ENCODE results near the gene LMF2. TPM values are rescaled to one million over a fixed set of nuclear protein-coding genes. Genes with fewer than 3 reads are reported as not detected.

The LMF2 gene
- total RNA-seq, 3 donors from 2014 or later (not counting 1 experiment from before 2014, with no cell fraction given) = 114 to 129 (median 122) TPM

DNA sequence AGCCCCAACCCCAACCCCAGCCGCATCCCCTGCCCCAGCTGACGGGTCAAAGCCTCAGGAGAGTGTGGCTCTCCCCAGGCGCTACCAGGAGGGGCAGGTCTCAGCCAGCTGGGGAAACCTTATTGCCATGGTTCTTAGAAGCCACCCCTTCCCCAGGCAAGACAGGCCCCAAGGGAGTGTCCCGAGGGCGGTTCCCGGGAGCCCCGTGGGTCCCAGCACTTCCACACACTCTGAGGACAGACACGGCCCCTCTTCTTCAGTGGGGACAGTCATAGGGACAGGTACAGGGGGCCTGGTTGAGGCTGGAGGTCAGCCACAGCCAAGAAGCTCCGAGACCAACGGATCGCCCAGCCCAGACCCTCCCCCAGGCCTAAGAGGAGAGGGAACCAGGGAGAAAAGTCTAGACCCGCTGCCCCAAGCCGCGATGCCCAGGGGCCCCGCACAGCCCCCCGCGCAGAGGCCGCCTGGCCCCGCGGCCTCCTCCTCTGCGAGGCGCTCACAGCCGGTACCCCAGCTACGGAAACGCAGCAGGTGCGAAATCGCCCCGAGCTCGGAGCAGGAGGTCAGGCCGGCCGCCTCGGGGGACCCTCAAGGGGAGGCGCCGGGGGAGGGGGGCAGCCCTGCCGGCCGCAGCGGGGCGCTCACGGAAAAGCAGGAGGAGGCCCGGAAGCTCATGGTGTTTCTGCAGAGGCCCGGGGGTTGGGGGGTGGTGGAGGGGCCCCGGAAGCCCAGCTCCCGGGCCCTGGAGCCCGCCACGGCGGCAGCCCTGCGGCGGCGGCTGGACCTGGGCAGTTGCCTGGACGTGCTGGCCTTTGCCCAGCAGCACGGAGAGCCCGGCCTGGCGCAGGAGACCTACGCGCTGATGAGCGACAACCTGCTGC, 40.8 kb upstream of the LMF2 start:
- ATAC-seq (peak; percentile 36 to 55 (median 48)), DNase-seq (peak; percentile 56 to 79)
- no peaks in the 10 kb centered on the region for H3K36me3 Mint-ChIP-seq
- intact Hi-C loops (cut with micrococcal nuclease) = no loop called here
- Histone ChIP-seq H3K9me3 (ENCODE audit: control insufficient read depth, insufficient read depth, low read length) (no peaks in the 10 kb centered on the region), H3K27me3 (ENCODE audit: control insufficient read depth, insufficient read depth, low read length) (no peaks in the 10 kb centered on the region), H3K27ac (ENCODE audit: low read length) (peak overlapping the region; percentile 57), H3K36me3 (ENCODE audit: control insufficient read depth, insufficient read depth, low read length) (no peaks in the 10 kb centered on the region), H3K4me1 (ENCODE audit: control insufficient read depth, insufficient read depth, low read length) (peaks cover 56% of the 10 kb centered on the region), H3K4me3 (ENCODE audit: low read length) (peak overlapping the region; percentile 51)
- TF ChIP-seq, protein P1, sequence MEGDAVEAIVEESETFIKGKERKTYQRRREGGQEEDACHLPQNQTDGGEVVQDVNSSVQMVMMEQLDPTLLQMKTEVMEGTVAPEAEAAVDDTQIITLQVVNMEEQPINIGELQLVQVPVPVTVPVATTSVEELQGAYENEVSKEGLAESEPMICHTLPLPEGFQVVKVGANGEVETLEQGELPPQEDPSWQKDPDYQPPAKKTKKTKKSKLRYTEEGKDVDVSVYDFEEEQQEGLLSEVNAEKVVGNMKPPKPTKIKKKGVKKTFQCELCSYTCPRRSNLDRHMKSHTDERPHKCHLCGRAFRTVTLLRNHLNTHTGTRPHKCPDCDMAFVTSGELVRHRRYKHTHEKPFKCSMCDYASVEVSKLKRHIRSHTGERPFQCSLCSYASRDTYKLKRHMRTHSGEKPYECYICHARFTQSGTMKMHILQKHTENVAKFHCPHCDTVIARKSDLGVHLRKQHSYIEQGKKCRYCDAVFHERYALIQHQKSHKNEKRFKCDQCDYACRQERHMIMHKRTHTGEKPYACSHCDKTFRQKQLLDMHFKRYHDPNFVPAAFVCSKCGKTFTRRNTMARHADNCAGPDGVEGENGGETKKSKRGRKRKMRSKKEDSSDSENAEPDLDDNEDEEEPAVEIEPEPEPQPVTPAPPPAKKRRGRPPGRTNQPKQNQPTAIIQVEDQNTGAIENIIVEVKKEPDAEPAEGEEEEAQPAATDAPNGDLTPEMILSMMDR (IDR thresholded peaks at IDR 0.05) = no peak
- WGBS (ENCODE audit: insufficient coverage) = 10% methylated on average over 56 of the region's 56 CpGs
- peak overlapping the region in 1 of 2 donors; percentile 78 for H3K27ac Mint-ChIP-seq
- no peaks in the 10 kb centered on the region for H3K27me3 Mint-ChIP-seq (ENCODE audit: low read depth in 2 of 2)
- H3K9me3 Mint-ChIP-seq = no peaks in the 10 kb centered on the region
- H3K4me3 Mint-ChIP-seq = peak overlapping the region; percentile 60
- H3K4me1 Mint-ChIP-seq = peaks cover 9 to 43% of the 10 kb centered on the region in 2 donors

DNA sequence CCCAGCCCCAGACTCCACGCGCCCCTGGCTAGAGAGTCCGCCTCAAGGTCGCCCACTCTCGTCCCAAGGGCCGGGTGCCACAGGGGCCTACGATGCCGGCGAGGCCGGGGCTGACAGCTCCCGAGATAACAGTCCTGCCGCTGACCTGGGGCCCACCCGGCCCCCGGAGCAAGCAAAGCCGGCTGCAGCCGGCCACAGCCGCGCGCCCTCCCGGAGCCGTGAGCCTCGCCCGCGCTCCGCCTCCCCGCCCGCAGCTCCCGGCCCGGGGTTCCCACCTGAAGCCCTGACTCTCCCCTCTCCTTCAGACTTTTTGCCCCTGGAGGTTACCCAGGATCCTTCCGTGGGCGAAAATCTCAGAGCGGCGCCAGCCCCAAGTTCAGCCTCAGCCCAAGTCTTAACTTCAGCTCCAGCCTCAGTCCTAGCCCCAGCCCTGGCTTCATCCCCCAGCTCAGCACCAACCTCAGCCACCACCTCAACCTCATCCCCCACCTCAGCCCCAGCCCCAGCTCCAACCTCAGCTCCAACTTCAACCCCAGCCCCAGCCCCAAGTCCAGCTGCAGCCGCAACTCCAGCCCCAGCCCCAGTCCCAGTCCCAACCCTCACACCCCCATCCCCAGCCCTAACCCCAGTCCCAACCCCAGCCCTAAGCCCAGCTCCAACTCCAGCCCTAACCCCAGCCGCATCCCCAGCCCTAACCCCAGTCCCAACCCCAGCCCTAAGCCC, 39.9 kb upstream of the LMF2 start:
- Mint-ChIP-seq H3K27me3 (ENCODE audit: low read depth in 2 of 2) (no peaks in the 10 kb centered on the region), H3K27ac (peak overlapping the region in 1 of 2 donors; percentile 78), H3K4me3 (peak overlapping the region; percentile 52), H3K36me3 (no peaks in the 10 kb centered on the region), H3K9me3 (no peaks in the 10 kb centered on the region), H3K4me1 (peaks cover 9 to 46% of the 10 kb centered on the region in 2 donors)
- TF ChIP-seq, protein P1 (IDR thresholded peaks at IDR 0.05) = no peak
- Histone ChIP-seq H3K36me3 (ENCODE audit: control insufficient read depth, insufficient read depth, low read length) (no peaks in the 10 kb centered on the region), H3K27me3 (ENCODE audit: control insufficient read depth, insufficient read depth, low read length) (no peaks in the 10 kb centered on the region), H3K27ac (ENCODE audit: low read length) (no peak overlapping the region), H3K4me3 (ENCODE audit: low read length) (no peak overlapping the region), H3K9me3 (ENCODE audit: control insufficient read depth, insufficient read depth, low read length) (no peaks in the 10 kb centered on the region), H3K4me1 (ENCODE audit: control insufficient read depth, insufficient read depth, low read length) (peaks cover 56% of the 10 kb centered on the region)
- DNase-seq = peak in 1 of 2 donors; percentile 23
- intact Hi-C loops (cut with micrococcal nuclease) = no loop called here
- ATAC-seq = no peak
- 71% methylated on average over 35 of the region's 35 CpGs for WGBS (ENCODE audit: insufficient coverage)

GRCh38 chr22:50546326-50547262, 39.1 kb upstream of the LMF2 start:
- H3K4me3 Mint-ChIP-seq = peak overlapping the region; percentile 50
- Histone ChIP-seq H3K27me3 (ENCODE audit: control insufficient read depth, insufficient read depth, low read length) (no peaks in the 10 kb centered on the region), H3K36me3 (ENCODE audit: control insufficient read depth, insufficient read depth, low read length) (no peaks in the 10 kb centered on the region), H3K9me3 (ENCODE audit: control insufficient read depth, insufficient read depth, low read length) (no peaks in the 10 kb centered on the region), H3K27ac (ENCODE audit: low read length) (no peak overlapping the region), H3K4me1 (ENCODE audit: control insufficient read depth, insufficient read depth, low read length) (peaks cover 59% of the 10 kb centered on the region), H3K4me3 (ENCODE audit: low read length) (no peak overlapping the region)
- DNase-seq = no peak
- 89% methylated on average over 78 of the region's 78 CpGs for whole genome bisulfite sequencing (ENCODE audit: insufficient coverage)
- H3K4me1 Mint-ChIP-seq = peaks cover 9 to 49% of the 10 kb centered on the region in 2 donors
- no peak for ATAC-seq
- H3K36me3 Mint-ChIP-seq = no peaks in the 10 kb centered on the region
- peak overlapping the region; percentile 82 to 86 for H3K27ac Mint-ChIP-seq
- H3K27me3 Mint-ChIP-seq (ENCODE audit: low read depth in 2 of 2) = no peaks in the 10 kb centered on the region
- intact Hi-C loops (cut with micrococcal nuclease) = no loop called here
- TF ChIP-seq, protein P1 (IDR thresholded peaks at IDR 0.05) = no peak
- H3K9me3 Mint-ChIP-seq = no peaks in the 10 kb centered on the region

Data from natural killer cell (primary cell).